RPMI7951 (cell line): ENCODE measurements around the gene TRIM44. TPM values are rescaled to one million over a fixed set of nuclear protein-coding genes. Genes with fewer than 3 reads are reported as not detected.
A peak's percentile ranks its signal among the peaks of the same experiment; 100 is the strongest.

Experiments
- DNase-seq: peaks from one replicate; pipeline ENCODE4 v3.0.0-alpha.2; 2012; ENCODE audit warnings: low read depth
- total RNA-seq: library from RNA; depleted of rRNA; stranded (reverse); fragments of >200 nt; shearing (Covaris generic); gene quantifications from 2 replicates; pipeline ENCODE4 v1.2.3, GENCODE V29; 2014

Gene TRIM44
- total RNA-seq, 1 experiment from 2014 or later = 27.6 TPM

DNA sequence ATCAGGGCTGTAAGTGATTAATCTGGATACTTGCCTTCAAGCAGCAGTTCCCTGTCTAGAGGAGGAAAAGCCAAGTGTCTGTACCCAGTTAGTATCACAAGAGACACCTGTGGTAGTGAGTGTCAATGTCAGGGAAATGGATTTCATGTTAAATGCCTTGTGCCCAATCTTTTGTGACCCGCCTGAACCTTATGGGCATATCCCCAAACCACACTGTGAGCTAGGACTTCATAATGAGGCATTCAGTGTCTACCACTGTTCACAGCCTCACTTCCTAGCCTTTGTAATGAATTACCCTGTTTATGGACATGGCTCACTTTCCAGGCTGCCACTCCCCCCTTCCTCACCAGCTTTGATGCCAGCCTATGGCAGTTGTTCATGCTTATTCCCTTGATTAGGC, 125.1 kb downstream of the TRIM44 start:
- peak; percentile 64 for DNase-seq

DNA sequence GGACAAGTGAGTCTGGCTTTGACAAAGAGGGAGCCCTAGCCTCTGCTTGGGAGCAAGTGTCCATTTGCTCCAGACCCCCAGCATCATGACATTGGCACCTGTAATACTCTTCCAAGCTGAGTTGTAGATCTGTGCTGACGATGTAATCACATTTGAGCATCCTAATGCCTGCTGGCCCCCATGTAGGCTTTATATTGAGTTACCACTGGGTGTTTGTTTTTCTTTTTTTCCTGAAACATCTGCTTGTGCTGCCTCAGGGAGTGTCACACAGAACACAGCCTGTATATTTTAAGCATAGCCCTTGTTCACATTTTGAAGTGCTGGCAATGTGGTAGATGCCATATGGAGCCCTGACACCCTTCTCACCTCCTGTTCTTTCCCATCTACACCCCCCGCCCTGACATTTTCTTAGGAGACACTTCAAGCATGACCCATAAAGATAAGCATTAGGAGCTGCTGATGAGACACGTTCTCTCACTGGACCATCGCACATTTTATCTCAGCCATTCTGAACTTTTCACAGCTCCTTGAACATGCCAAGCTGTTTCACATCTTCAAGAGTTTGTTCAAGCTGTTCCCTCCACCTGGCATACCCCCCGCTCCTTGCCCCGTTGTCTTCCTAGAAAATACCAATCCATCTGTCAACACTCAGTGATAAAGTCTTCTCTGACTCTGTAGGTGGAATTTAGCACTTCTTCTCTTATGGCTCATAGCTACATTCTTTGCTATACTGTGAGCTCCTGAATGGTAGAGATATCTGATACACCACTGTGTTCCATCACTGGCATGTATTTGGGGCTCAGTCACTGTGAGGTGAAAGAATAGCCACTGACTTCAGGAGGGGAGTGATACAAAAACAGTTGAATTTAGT, 128.7 kb downstream of the TRIM44 start:
- DNase-seq = no peak

DNA sequence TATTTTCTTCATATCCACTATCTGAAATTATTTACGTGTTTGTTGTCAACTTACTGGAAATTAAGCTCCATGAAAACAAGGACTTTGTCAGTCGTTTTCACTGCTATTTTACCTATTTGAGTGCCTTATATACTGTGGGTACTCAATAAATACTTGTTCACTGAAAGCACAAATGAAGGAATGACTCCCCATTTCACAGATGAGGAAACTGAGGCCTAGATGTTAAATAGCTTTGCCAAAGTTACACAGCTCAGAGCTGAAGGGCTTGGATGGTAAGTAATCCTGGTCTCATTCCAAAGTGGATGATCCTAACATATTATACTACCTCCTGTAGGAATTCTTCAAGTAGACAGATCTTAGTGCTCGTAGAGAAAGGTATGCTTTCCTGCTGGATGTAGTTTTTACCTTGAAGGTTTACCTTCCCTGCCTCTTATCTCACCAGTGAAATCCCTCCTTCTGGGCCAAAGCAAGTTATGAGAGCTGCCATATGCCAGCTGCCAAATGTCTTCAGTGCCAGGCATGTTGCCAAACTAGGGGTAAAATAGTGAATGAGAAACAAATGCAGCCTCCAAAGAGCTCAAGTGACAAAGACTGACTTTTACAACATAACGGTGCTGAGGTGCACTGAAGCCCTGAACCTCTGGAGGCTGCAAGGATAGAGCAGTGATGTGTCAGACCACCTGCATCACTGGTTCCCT, 129.7 kb downstream of the TRIM44 start:
- peak; percentile 50 for DNase-seq

DNA sequence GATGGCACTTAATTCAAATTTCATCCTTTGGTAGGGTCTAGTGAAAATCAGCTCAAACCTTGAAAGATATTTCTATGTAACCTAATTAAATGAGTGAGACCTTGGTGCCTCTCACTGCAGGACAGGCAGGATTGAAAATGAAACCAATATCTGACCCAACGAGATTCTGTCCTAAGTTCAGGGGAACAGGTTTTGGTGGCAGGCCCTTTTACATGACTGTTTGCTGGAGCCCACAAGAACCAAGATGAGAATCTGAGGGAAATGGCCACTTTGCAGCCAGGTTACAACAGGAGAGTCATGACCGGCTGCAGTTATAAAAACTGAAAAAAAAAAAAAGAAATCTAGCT, 130.2 kb downstream of the TRIM44 start:
- no peak for DNase-seq

DNA sequence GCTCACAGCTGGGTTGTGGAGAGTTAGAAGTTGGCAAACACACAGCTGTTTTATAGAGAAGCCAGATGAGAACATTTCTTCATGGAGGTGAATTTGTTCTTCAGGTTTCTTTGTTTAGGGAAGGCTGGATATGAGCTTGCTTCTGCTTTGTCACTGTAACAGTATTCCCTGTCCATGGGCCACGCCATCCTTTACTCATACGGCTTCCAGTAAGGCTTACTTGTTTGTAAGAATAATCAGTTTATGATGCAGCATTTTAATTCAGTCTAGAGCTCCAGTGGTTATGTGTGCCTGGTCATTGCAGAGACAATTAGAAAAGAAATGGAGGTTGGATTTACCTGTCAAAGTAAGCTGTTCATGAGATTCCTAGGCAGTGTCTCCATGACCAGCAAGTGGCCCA, 131.8 kb downstream of the TRIM44 start:
- DNase-seq = no peak

DNA sequence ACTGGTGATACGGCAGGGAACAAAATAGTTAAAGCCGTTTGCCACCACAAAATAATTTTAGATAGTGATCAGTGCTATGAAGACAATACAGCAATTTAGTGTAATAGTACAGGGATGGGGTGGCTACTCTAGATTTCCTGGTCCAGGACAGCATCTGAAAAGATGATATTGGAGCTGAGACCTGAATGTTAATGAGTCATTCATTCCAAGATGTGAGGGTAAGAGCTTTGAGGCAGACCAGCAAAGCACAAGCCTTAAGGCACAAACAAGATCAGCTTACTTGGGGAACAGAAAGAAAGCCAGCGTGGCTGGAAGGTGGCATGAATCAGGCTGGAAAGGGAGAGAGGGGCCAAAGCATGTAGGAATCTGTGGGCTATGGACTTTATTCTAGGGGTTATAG, 132.3 kb downstream of the TRIM44 start:
- peak; percentile 86 for DNase-seq

DNA sequence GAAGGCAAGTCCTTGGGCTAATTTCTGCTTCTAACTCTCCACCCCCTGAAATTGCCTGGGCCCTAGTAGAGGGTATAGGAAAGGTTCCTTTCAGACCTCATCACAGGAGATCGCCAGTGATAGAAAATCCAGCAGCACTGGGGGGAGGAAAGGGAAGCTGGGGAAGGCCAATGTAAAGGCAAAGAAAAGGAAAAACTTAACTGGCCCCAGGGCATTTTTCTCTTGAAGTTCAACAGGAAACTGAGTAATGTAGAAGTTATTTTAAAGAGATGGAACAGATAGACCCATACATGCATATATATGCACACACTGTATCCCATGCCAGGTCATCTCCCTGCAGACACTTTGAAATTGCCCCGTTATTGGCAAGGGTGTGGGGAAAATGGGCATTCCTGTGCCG, 134.0 kb downstream of the TRIM44 start:
- DNase-seq = peak; percentile 91

DNA sequence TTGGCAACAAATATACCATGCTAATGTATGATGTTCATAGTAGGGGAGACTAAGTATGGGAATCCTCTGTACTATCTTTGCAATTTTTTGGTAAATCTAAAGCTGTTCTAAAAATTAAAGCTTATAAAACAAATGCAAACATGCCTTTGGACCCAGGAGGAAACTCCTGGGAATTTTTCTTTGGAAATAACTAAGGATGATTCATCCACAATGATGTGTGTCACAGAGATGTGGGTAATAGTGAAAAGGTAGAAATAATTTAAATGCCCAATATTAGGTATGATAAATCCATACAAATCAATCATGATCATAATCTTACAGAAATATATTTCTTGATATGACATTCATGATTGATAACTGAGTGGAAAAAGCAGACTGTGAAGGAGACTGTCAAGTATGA, 135.8 kb downstream of the TRIM44 start:
- DNase-seq = no peak

DNA sequence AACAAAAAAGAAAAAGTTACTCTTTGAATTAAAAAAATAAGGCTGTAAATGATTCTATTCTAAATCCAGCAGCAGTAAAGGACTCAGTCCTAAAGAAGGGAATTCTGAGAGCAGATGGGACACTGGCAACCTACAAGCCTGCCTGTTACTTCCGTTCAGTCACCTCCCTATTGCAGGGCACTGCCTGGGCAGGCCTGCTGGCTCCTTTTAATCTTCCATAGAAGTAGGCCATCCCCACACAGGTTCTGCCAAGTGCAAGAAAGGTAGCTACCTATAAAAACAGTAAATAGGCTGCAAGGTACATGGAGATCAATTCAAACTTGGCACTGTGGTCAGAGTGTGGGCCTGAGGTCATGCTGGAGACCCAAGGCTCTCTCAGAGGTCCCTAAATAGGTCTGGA, 136.4 kb downstream of the TRIM44 start:
- DNase-seq = no peak

DNA sequence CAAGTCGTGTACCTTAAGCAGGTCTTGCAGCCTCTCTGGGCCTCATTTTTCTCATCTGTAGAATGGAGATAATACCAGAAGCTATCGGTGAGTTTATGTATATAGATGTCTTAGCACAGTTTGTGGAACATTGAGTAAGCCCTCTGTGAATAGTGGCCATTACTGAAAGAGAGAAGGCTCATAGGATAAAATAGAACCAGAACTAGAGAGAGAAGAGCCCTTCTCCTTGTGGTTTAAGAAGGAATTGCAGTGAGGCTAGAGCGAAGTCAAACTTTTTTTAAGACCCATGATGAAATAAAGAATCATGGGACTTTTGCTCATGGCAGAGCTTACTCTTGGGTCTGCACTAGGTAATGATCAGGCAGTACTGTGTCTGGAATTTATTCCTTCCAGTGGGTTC, 137.1 kb downstream of the TRIM44 start:
- DNase-seq = no peak

DNA sequence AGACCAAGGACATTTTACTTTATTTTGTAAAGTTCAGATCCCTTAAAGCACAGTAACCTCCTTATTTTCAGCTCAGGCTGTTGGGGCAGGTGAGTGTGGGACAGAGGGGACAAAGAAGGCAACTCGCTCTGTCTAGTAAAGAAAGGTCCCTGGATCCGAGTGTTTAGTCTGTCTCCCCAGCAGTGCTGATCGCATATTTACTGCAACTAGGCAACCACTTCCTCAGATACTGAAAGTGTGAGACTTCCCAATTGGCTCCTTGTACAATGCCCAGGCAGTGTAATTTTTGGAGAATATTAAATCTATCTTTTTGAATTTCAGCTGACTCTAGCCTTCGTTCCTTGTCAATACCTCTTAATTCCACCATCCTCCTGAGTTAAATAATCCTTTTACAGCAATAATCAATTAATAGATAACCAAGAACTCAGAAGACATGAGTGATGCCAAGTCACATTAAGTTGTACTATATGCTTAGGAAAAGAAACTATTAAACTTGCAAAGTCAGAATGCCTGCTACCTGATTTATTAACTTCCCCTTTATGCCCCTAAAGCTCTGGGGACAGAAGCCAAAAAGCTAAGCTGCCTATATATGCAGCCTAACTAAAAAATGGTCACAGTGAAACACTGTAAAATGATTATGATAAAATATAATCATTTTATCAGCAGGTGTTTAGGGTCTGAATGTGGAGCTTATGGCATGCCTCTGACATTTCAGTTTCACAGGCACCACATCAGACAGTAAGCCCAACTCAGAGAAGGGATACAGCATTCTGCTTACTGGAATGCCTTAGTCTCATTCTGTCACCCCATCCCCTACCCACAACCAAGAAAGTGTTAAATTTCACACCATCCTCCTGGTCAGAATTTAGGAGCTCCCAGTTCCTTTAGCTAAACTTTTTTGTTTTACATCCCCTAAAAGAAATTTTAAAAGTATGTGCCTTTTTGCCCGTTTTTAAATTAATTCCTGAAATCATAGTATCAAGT, 138.7 kb downstream of the TRIM44 start:
- DNase-seq = no peak

DNA sequence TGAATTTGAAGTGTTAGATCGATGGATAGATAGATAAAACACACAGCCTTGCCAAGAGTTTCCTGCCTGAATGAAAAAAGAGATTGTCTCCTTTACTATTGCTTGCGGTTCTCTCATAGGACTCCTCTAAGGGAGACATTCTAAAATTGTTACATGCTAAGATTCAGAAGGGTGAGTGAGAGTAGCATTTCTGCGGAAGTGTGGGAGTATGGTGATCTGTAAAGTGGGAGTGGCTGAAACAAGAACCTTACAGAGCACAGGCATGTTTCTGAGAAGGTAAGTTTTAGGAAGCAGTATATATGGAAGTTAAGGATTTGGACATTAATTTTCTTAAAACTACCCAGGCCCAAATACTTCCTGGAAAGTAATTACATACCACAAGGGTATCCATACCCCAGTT, 139.6 kb downstream of the TRIM44 start:
- DNase-seq = no peak

DNA sequence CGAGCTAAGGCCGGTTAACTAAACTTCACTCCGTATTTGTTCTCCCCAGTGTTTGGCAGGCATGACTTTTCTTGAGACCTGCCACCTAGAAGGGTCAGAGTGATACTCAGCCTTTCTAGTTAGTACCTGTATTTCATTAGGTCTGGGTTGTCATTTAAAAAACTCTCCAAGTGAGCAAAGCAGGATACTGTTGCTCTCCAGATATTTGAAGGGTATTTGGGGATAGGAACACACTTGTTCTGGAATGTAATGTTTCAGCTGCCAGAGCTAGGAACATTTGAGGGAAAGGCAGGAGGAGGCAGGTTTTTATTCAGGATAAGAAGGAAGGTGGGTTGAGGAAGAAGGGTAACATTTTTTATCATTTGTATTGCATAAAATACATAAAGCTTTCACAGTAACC, 140.1 kb downstream of the TRIM44 start:
- DNase-seq = no peak

DNA sequence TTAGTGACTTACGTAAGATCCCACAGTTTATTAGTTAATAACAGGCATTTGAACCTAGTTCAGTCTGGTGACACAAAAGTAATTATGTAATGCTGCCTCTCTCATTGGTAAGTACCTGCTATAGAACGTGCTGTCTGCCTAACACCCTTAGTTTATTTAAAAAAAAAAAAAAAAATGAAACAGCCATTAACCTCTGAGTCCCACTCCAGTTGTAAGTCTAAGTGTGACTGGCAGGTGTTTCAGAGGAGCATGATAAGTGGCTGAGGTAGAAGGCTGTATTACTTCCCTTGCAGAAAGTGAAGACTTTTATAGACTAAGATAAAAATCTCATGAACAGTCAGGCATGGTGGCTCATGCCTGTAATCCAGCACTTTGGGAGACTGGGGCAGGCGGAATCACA, 140.5 kb downstream of the TRIM44 start:
- DNase-seq = no peak

DNA sequence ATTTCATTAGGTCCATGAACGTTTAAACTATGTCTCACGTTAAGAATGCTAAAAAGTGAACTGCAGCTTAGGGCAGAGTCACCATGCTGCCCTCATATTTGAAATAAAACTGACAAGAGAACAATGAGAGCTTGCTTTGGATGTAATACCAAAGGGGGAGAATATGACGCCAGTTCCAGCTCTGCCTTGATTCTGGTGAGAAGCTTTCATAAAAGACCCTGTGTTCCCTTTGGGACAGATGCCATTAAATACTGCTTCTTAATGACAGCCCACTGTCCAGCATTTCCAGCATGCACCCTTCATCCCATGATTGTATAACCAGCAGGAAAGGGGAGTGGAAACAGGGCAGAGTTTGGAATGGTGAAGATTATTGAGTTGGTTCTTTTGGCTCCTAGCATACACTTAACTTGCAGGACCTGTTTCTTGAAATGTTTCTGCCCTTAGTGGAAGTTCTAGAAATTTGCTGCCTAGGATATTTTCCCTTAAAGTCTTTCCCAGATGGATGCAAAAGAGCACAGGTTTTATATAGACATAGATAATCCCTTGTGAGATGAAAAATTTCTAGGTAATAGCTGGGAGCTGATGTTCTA, 142.0 kb downstream of the TRIM44 start:
- peak; percentile 32 for DNase-seq

DNA sequence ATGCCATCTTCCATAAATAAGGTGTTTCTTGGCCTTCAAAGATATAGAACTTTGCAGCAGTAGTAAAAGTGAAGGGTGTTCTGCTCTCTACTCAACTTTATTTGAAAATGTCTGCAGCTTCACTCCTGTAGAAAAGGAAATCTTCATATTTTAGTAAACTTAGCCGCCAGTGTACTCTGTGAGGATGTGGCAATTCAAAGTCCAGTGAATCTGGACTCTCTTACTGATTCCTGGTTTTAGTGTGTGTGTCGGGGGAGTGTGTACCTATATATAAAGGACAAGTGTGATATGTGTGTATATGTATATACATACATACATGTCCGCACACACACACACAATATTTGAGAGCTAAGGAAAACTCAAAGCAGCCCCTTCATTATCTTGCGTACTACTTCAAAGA, 147.0 kb downstream of the TRIM44 start:
- DNase-seq = no peak

DNA sequence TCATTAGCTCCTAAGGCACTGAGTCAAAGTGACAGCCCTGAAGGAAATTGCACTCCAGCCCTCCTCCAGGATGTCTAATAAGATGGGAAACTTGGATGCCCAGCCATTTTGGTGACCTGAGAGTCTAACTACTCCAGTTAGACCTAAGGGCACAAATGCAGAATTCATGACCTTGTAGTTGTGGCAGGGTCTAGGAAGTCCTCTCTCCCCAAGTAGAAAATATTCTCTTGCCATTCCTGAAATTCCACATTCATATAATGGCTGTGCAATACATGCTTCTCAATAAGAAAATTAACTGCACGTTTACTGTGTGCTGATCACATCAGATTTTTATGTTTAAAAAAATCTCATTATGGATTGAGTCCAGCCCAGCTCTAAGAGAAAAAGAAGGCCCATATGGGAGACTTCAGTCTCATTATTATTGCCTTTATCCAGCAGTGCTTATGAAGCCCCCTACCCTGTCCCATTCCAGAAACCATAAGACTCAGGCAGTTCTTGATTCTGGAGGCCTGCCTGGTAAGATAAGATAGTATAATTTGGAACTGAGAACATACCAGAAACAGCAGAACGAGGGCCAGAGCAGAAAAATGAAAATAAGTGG, 147.6 kb downstream of the TRIM44 start:
- DNase-seq = no peak

DNA sequence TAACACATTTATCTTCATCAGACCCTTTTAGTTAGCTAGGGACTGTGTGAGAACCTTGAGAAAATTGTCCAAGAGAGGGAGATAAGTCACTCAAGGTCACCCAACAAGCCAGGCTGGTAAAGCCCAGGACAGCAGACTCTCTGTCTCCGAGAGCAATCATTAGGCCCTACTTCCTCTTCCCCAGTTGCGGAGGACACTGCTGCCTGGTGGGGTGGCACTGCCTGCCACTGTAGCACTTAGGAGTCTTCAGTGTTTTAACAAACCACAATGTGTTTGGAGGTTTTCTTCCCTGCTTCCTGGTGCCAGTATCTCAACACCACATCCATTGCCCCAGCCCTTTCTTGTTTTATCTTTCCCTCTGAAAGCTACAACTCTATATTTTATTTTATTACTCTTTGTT, 149.2 kb downstream of the TRIM44 start:
- DNase-seq = no peak

DNA sequence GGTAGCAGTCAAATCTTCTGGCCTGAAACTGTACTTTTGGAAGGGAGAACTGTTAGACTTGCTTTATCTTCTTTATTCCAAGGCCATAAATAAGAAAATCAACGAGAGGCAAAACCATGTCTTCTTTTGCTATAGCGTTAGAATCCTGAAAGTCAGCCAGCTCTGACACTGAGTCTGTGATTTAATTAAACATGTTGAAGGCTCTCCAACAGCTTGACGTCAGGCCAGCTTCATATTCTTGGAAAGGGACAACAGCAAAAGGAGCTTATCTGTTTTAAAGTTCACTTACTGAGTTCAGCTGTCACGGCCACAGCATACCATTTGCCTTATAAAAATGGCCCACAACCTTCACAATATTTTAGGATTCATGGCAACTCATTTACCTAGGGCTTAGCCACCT, 150.3 kb downstream of the TRIM44 start:
- DNase-seq = no peak

DNA sequence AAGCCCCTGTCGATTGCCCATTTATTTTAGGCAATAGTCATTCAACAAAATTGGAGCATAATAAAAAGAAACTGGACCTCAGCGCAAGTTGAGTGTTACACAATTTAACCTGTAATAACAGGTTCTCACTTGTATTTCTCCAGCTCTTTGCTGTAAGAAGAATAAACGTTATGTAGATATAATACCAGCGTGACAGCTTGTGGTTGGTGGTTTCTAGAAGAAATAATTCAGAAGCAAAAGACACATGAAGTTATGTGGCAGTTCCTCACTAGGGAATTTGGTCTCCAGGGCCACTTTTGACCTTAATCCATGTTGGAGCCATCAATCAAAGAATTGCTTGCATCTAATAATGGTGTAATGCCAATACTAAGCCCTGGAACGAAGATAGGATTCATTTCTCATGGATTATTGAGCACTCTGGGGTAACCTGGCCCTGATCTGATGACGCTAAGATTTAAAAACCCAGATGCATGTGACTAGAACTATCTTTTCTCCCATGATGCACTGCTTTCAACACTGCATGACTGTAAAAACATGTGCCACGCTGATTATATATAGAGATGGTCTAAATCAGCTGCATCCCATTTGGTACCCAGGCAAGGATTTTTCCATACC, 151.6 kb downstream of the TRIM44 start:
- DNase-seq = no peak

DNA sequence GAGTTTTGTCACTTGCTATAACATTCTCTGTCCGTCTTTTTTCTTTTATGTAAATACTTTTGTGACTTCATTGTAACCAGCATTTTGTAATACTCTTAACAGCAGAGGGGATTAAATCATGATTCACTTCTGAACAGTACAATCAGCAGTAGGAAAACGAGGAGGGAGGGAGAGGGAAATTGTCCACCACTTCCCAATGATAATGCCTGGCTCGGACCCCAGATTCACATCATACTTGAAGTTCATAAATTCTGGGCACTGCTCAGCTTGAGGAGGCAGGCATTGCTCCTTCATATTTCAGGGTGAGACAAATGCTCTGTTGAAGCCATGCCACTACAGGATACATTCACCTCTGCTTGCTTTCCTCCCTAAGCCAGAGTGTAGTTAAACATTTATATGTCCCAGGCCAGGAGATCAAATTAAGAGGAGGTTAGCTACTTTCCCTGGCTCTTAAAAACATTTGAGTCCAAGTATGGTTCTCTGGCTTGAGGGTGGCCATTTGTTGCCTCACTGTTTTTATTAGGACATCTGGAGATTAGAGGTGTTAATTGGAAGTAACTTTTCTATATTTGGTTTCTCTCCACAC, 152.2 kb downstream of the TRIM44 start:
- no peak for DNase-seq
